IMR-90 (cell line): ENCODE measurements around the gene LCMT2. TPM values are rescaled to one million over a fixed set of nuclear protein-coding genes. Genes with fewer than 3 reads are reported as not detected.
A peak's percentile ranks its signal among the peaks of the same experiment; 100 is the strongest.

Experiments
- ATAC-seq: fragments of 200-7000 bp; cut with Tn5 transposase; 2 replicates; pipeline ENCODE4 v1.9.1; 2020; ENCODE audit warnings: low read depth, mild to moderate bottlenecking, moderate library complexity
- BruUV-seq: library from RNA; stranded (reverse); fragments of 400-500 nt; replicated peaks from 2 replicates; lab custom pipeline; 2021; lab: Mats Ljungman, UMichigan
- CTCF ChIA-PET: fragments of 300-600 bp; formaldehyde crosslinking; extraction: SDS; loops from one replicate; lab custom pipeline; 2021; ENCODE audit warnings: antibody characterized with exemption; lab: Yijun Ruan, JAX
- POLR2A ChIA-PET: fragments of 300-600 bp; sonication (Branson Sonifier 250); formaldehyde crosslinking; loops from one replicate; lab custom pipeline; 2022; ENCODE audit warnings: antibody characterized with exemption; ENCODE audit not compliant: unreplicated experiment; lab: Charles Lee
- DNase-seq: peaks from one replicate; pipeline ENCODE4 v3.0.0; 2013
- H2AFZ ChIP-seq: replicated peaks from 2 replicates; pipeline ENCODE3; 2013; ENCODE audit warnings: low read length, mild to moderate bottlenecking; ENCODE audit not compliant: poor library complexity
- H2AK5ac ChIP-seq: 2 replicates; pipeline ENCODE4 v1.6.1; 2013; ENCODE audit warnings: low read depth, low read length, inconsistent platforms
- H2AK9ac ChIP-seq: replicated peaks from 2 replicates; pipeline ENCODE3; 2013; ENCODE audit warnings: mild to moderate bottlenecking, low read depth, low read length, moderate library complexity; ENCODE audit not compliant: poor library complexity
- H2BK120ac ChIP-seq: 2 replicates; pipeline ENCODE4 v1.6.1; 2013; ENCODE audit warnings: low read depth, low read length, inconsistent platforms
- H2BK15ac ChIP-seq: 3 replicates; pipeline ENCODE4 v1.6.1; 2013; ENCODE audit warnings: low read depth, low read length, inconsistent platforms
- H2BK20ac ChIP-seq: 2 replicates; pipeline ENCODE4 v1.6.1; 2013; ENCODE audit warnings: low read depth, mild to moderate bottlenecking, inconsistent platforms, low read length, moderate library complexity
- H2BK5ac ChIP-seq: 2 replicates; pipeline ENCODE4 v1.6.1; 2013; ENCODE audit warnings: mild to moderate bottlenecking, low read depth, low read length, inconsistent platforms; ENCODE audit not compliant: poor library complexity, severe bottlenecking
- H3K14ac ChIP-seq: replicated peaks from 2 replicates; pipeline ENCODE4 v1.6.1; 2013; ENCODE audit warnings: low read depth, low read length, inconsistent platforms
- H3K18ac ChIP-seq: 2 replicates; pipeline ENCODE4 v1.6.1; 2013; ENCODE audit warnings: low read depth, low read length, control low read depth
- H3K23ac ChIP-seq: 2 replicates; pipeline ENCODE4 v1.6.1; 2013; ENCODE audit warnings: low read depth, low read length, inconsistent platforms
- H3K27ac ChIP-seq: 2 replicates; pipeline ENCODE4 v1.5.1; 2013; ENCODE audit warnings: mild to moderate bottlenecking, control low read depth, low read length; ENCODE audit not compliant: insufficient read depth
- H3K27me3 ChIP-seq: 2 replicates; pipeline ENCODE4 v1.6.1; 2013; ENCODE audit warnings: low read length; ENCODE audit not compliant: control insufficient read depth, insufficient read depth
- H3K36me3 ChIP-seq: 2 replicates; pipeline ENCODE4 v1.6.1; 2013; ENCODE audit warnings: low read length, mixed read lengths; ENCODE audit not compliant: control insufficient read depth, insufficient read depth
- H3K4ac ChIP-seq: 2 replicates; pipeline ENCODE4 v1.6.1; 2013; ENCODE audit warnings: low read depth, low read length, inconsistent platforms
- H3K4me1 ChIP-seq: 2 replicates; pipeline ENCODE4 v1.6.1; 2013; ENCODE audit warnings: low read length, mixed read lengths; ENCODE audit not compliant: control insufficient read depth, insufficient read depth
- H3K4me2 ChIP-seq: 2 replicates; pipeline ENCODE4 v1.6.1; 2013; ENCODE audit warnings: low read depth, mild to moderate bottlenecking, control low read depth, low read length, moderate library complexity
- H3K4me3 ChIP-seq: 2 replicates; pipeline ENCODE4 v1.5.1; 2013; ENCODE audit warnings: low read depth, mild to moderate bottlenecking, control low read depth, low read length, moderate library complexity; ENCODE audit not compliant: insufficient read depth
- H3K56ac ChIP-seq: 2 replicates; pipeline ENCODE4 v1.6.1; 2013; ENCODE audit warnings: low read length, inconsistent platforms; ENCODE audit not compliant: insufficient read depth; ENCODE audit errors: extremely low read depth
- H3K79me1 ChIP-seq, 2 experiments: 2 replicates each; pipeline ENCODE4 v1.6.1; 2013; ENCODE audit warnings: low read length in 2 of 2, inconsistent platforms in 1 of 2, low read depth in 1 of 2
- H3K9ac ChIP-seq: 2 replicates; pipeline ENCODE4 v1.6.1; 2013; ENCODE audit warnings: low read depth, low read length, control low read depth
- H3K9me1 ChIP-seq: 2 replicates; pipeline ENCODE4 v1.6.1; 2013; ENCODE audit warnings: low read length, inconsistent platforms; ENCODE audit not compliant: insufficient read depth
- H3K9me3 ChIP-seq: 2 replicates; pipeline ENCODE4 v1.6.1; 2013; ENCODE audit warnings: low read length; ENCODE audit not compliant: control insufficient read depth, insufficient read depth
- H4K20me1 ChIP-seq: 2 replicates; pipeline ENCODE4 v1.6.1; 2013; ENCODE audit warnings: low read length, inconsistent platforms; ENCODE audit not compliant: insufficient read depth
- H4K5ac ChIP-seq: 2 replicates; pipeline ENCODE4 v1.6.1; 2013; ENCODE audit warnings: mild to moderate bottlenecking, low read depth, low read length, control low read depth
- H4K8ac ChIP-seq, 2 experiments: 2 replicates each; pipeline ENCODE4 v1.6.1; 2013; ENCODE audit warnings: low read depth in 2 of 2, low read length in 2 of 2, control low read depth in 1 of 2, inconsistent platforms in 1 of 2
- H4K91ac ChIP-seq: 2 replicates; pipeline ENCODE4 v1.6.1; 2013; ENCODE audit warnings: low read depth, low read length, inconsistent platforms; ENCODE audit not compliant: insufficient read depth
- BHLHE40 ChIP-seq: fragments of 150-350 bp; IDR thresholded peaks from 2 replicates; pipeline ENCODE4 v1.6.1; 2016; ENCODE audit warnings: mild to moderate bottlenecking, low read depth, low read length
- CHD1 ChIP-seq: IDR thresholded peaks from 2 replicates; pipeline ENCODE4 v1.6.1; 2012; ENCODE audit warnings: low read depth, low read length, improper control_type of control experiment
- MXI1 ChIP-seq: IDR thresholded peaks from 2 replicates; pipeline ENCODE4 v1.6.1; 2012; ENCODE audit warnings: low read depth, mild to moderate bottlenecking, low read length, moderate library complexity, borderline replicate concordance
- POLR2A ChIP-seq: IDR thresholded peaks from 2 replicates; pipeline ENCODE4 v1.6.1; 2012; ENCODE audit warnings: mild to moderate bottlenecking, low read depth, low read length
- RAD21 ChIP-seq: IDR thresholded peaks from 2 replicates; pipeline ENCODE4 v1.6.1; 2012; ENCODE audit warnings: low read length, improper control_type of control experiment
- RCOR1 ChIP-seq: IDR thresholded peaks from 2 replicates; pipeline ENCODE4 v1.6.1; 2012; ENCODE audit warnings: mild to moderate bottlenecking, low read length, improper control_type of control experiment; ENCODE audit not compliant: insufficient replicate concordance
- RFX5 ChIP-seq: IDR thresholded peaks from 2 replicates; pipeline ENCODE4 v1.8.0; 2012; ENCODE audit warnings: low read depth, mild to moderate bottlenecking, low read length, moderate library complexity
- WGBS, 2 experiments: methylation state at CpG; one replicate each; pipeline versions ENCODE4 v1.1.5 to v1.1.7; 2013; ENCODE audit warnings: missing lambda C conversion rate in 2 of 2; ENCODE audit not compliant: insufficient read length in 1 of 2; ENCODE audit errors: extremely low coverage in 2 of 2; 5-methylcytosine and 5-hydroxymethylcytosine counted together
- dilution Hi-C: fragments of 300-500 bp; cut with HindIII; formaldehyde crosslinking; loops from one replicate; pipeline ENCODE4 v1.14.3; 2018; ENCODE audit warnings: low sequenced_read_pairs; ENCODE audit not compliant: unreplicated experiment
- in situ Hi-C: fragments of 300-500 bp; cut with MboI; formaldehyde crosslinking; loops from 3 replicates; pipeline ENCODE4 v1.14.3; 2019; ENCODE audit warnings: low sequenced_read_pairs, inconsistent platforms, mixed read lengths
- intact Hi-C: fragments of 100-400 bp; cut with micrococcal nuclease; formaldehyde crosslinking; loops from 2 replicates; pipeline ENCODE4 v1.10.0; 2022
- polyA plus RNA-seq, 3 experiments: library from polyadenylated mRNA; depleted of rRNA; stranded (reverse); fragments of >200 nt; gene quantifications; 2 replicates each; pipeline ENCODE4 v1.2.3, GENCODE V29; 2012; ENCODE audit warnings: low replicate concordance in 1 of 3
- total RNA-seq: library from RNA; depleted of rRNA; stranded (reverse); fragments of >200 nt; gene quantifications from 2 replicates; pipeline ENCODE4 v1.2.3, GENCODE V29; 2012
- TF ChIP-seq, protein P1 (sequence below): conservative IDR thresholded peaks from 2 replicates; pipeline ENCODE4 v1.5.1; 2012; ENCODE audit warnings: mild to moderate bottlenecking, low read depth, low read length, improper control_type of control experiment
- TF ChIP-seq, protein P2 (sequence below): fragments of 150-350 bp; IDR thresholded peaks from 2 replicates; pipeline ENCODE4 v1.6.1; 2016; ENCODE audit warnings: low read depth, mild to moderate bottlenecking, low read length, moderate library complexity, borderline replicate concordance

LCMT2 gene
- total and polyA plus RNA-seq, 2 of the 4 experiments (the other 2 are of a cell fraction): 5.8 to 12.2 TPM

DNA sequence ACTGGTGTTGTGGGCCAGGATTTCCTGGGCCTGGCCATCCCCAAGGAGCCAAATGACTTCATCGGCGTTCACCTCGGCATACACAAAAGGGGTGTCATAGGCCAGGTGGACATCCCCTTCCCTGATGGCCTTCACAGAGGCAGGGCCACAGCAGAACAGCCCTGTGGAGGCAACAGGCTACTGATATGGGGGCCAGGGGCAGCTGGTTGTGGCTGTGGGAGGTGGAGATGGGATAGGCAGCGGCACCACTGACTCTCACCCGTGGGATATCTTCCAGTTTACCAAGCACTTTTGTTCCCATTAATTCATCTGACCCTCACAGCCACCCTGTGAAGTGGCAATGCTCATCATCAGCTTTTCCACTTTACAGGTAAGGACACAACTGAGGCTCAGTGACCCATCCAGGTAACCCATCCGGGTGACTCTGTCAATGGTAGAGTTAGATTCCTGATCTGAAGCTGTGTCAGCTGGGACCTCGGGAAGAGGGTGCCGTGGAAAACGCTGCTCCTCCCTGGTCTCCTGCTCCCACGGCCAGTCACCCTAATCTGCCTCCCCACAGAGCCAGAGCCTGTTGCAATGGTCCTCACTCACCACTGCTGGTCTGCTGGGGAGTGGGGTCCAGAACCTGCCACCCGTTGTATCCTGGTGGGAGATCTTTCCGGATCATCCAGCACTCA, 48.3 kb downstream of the LCMT2 start:
- no peak overlapping the region for H3K23ac ChIP-seq
- no peaks in the 10 kb centered on the region for H4K20me1 ChIP-seq
- no peak overlapping the region for H4K91ac ChIP-seq
- no peak overlapping the region for H4K5ac ChIP-seq
- no peak overlapping the region for H3K4me3 ChIP-seq
- no peaks in the 10 kb centered on the region for H3K9me3 ChIP-seq
- dilution Hi-C loops (no loop called here), in situ Hi-C loops (loop anchor here (5.0 kb wide), 1 partner anchor 95 kb away; the partner anchor contains the start of gene CCNDBP1), intact Hi-C loops (no loop called here)
- TF ChIP-seq, protein P1, sequence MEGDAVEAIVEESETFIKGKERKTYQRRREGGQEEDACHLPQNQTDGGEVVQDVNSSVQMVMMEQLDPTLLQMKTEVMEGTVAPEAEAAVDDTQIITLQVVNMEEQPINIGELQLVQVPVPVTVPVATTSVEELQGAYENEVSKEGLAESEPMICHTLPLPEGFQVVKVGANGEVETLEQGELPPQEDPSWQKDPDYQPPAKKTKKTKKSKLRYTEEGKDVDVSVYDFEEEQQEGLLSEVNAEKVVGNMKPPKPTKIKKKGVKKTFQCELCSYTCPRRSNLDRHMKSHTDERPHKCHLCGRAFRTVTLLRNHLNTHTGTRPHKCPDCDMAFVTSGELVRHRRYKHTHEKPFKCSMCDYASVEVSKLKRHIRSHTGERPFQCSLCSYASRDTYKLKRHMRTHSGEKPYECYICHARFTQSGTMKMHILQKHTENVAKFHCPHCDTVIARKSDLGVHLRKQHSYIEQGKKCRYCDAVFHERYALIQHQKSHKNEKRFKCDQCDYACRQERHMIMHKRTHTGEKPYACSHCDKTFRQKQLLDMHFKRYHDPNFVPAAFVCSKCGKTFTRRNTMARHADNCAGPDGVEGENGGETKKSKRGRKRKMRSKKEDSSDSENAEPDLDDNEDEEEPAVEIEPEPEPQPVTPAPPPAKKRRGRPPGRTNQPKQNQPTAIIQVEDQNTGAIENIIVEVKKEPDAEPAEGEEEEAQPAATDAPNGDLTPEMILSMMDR: no peak
- TF ChIP-seq, protein P2, sequence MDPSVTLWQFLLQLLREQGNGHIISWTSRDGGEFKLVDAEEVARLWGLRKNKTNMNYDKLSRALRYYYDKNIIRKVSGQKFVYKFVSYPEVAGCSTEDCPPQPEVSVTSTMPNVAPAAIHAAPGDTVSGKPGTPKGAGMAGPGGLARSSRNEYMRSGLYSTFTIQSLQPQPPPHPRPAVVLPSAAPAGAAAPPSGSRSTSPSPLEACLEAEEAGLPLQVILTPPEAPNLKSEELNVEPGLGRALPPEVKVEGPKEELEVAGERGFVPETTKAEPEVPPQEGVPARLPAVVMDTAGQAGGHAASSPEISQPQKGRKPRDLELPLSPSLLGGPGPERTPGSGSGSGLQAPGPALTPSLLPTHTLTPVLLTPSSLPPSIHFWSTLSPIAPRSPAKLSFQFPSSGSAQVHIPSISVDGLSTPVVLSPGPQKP: no peak
- TF ChIP-seq RCOR1: no peak
- no peak for TF ChIP-seq RFX5
- no peak for TF ChIP-seq RAD21
- no peak for TF ChIP-seq BHLHE40
- no peak for TF ChIP-seq POLR2A
- TF ChIP-seq MXI1: no peak
- no peak for TF ChIP-seq CHD1
- no peak overlapping the region for H4K8ac ChIP-seq
- POLR2A ChIA-PET: no interaction called here
- H3K36me3 ChIP-seq: no peaks in the 10 kb centered on the region
- H3K18ac ChIP-seq: no peak overlapping the region
- H3K56ac ChIP-seq: no peak overlapping the region
- peaks cover 59% of the 10 kb centered on the region for H3K27me3 ChIP-seq
- no CpG with 5 or more reads among the region's 12 CpGs for WGBS, 2 experiments
- H2BK20ac ChIP-seq: no peak overlapping the region
- DNase-seq (no peak), ATAC-seq (no peak)
- H3K9me1 ChIP-seq: no peaks in the 10 kb centered on the region
- H2AK9ac ChIP-seq: no peak overlapping the region
- H3K27ac ChIP-seq: no peak overlapping the region
- CTCF ChIA-PET: no interaction called here
- no peak overlapping the region for H3K9ac ChIP-seq
- BruUV-seq: no TSS peak
- no peak overlapping the region for H2BK120ac ChIP-seq
- peak overlapping the region; percentile 24 for H2AFZ ChIP-seq
- no peak overlapping the region for H3K4ac ChIP-seq
- H3K79me1 ChIP-seq: no peaks in the 10 kb centered on the region
- no peak overlapping the region for H3K4me2 ChIP-seq
- no peak overlapping the region for H2BK15ac ChIP-seq
- no peak overlapping the region for H2AK5ac ChIP-seq
- H3K4me1 ChIP-seq: peaks cover 1% of the 10 kb centered on the region; the same call in 1 of the 2 replicates
- H2BK5ac ChIP-seq: no peak overlapping the region
- no peak overlapping the region for H3K14ac ChIP-seq
